Ishikawa (cell line): Measurements from ENCODE around the gene BNIP5.

Experiments used
- CEBPB ChIP-seq: IDR thresholded peaks from 2 replicates; pipeline ENCODE4 v1.6.1; 2012
- CREB1 ChIP-seq: IDR thresholded peaks from 2 replicates; pipeline ENCODE4 v1.6.1; 2012; ENCODE audit warnings: low read depth
- EGR1 ChIP-seq: IDR thresholded peaks from 2 replicates; pipeline ENCODE4 v1.6.1; 2012
- EP300 ChIP-seq: IDR thresholded peaks from 2 replicates; pipeline ENCODE4 v1.6.1; 2012; ENCODE audit warnings: borderline replicate concordance
- FOXM1 ChIP-seq: IDR thresholded peaks from 2 replicates; pipeline ENCODE4 v1.6.1; 2012; ENCODE audit warnings: low read depth, borderline replicate concordance
- NFIC ChIP-seq: IDR thresholded peaks from 2 replicates; pipeline ENCODE4 v1.6.1; 2012
- RAD21 ChIP-seq: IDR thresholded peaks from 2 replicates; pipeline ENCODE4 v1.6.1; 2012; ENCODE audit warnings: low read depth
- TAF1 ChIP-seq: IDR thresholded peaks from 2 replicates; pipeline ENCODE4 v1.6.1; 2012; ENCODE audit warnings: low read depth, mild to moderate bottlenecking
- TCF12 ChIP-seq: IDR thresholded peaks from 2 replicates; pipeline ENCODE4 v1.6.1; 2012; ENCODE audit warnings: low read depth
- TEAD4 ChIP-seq: IDR thresholded peaks from 2 replicates; pipeline ENCODE4 v1.6.1; 2012
- YY1 ChIP-seq: IDR thresholded peaks from 2 replicates; pipeline ENCODE4 v1.6.1; 2012; ENCODE audit warnings: low read depth
- ZBTB7A ChIP-seq: IDR thresholded peaks from 2 replicates; pipeline ENCODE4 v1.6.1; 2012; ENCODE audit warnings: low read depth
- TF ChIP-seq, protein P1 (sequence below): IDR thresholded peaks from 2 replicates; pipeline ENCODE4 v1.6.1; 2012
- TF ChIP-seq, protein P2 (sequence below): IDR thresholded peaks from 2 replicates; pipeline ENCODE4 v1.6.1; 2012
- TF ChIP-seq, protein P3 (sequence below): IDR thresholded peaks from 2 replicates; pipeline ENCODE4 v1.6.1; 2012; ENCODE audit warnings: low read depth, mild to moderate bottlenecking

Gene BNIP5

DNA sequence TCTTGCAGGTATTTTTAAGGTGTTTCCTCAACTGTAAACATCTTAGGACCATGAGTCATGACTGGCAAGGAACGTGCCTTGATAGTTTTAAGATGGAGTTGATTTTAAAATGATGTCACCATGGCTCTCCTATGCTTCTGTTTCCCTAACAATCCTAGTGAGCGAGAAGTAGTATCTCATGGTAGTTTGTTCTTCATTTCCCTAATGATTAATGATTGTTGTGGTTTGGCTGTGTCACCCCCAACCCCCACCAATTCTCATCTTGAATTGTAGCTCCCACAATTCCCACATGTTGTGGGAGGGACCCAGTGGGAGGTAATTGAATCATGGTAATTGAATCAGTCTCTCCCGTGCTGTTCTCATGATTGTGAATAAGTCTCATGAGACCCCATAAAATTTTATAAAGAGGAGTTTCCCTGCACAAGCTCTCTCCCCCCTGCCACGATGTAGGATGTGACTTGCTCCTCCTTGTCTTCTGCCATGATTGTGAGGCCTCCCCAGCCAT, 16.8 kb upstream of the BNIP5 start:
- TF ChIP-seq YY1 (no peak), EGR1 (no peak), EP300 (no peak), TEAD4 (no peak), CREB1 (no peak), ZBTB7A (no peak), RAD21 (no peak), FOXM1 (no peak), CEBPB (no peak)
- TF ChIP-seq, protein P1, sequence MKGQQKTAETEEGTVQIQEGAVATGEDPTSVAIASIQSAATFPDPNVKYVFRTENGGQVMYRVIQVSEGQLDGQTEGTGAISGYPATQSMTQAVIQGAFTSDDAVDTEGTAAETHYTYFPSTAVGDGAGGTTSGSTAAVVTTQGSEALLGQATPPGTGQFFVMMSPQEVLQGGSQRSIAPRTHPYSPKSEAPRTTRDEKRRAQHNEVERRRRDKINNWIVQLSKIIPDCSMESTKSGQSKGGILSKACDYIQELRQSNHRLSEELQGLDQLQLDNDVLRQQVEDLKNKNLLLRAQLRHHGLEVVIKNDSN: no peak
- TF ChIP-seq, protein P2, sequence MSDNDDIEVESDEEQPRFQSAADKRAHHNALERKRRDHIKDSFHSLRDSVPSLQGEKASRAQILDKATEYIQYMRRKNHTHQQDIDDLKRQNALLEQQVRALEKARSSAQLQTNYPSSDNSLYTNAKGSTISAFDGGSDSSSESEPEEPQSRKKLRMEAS: no peak

DNA sequence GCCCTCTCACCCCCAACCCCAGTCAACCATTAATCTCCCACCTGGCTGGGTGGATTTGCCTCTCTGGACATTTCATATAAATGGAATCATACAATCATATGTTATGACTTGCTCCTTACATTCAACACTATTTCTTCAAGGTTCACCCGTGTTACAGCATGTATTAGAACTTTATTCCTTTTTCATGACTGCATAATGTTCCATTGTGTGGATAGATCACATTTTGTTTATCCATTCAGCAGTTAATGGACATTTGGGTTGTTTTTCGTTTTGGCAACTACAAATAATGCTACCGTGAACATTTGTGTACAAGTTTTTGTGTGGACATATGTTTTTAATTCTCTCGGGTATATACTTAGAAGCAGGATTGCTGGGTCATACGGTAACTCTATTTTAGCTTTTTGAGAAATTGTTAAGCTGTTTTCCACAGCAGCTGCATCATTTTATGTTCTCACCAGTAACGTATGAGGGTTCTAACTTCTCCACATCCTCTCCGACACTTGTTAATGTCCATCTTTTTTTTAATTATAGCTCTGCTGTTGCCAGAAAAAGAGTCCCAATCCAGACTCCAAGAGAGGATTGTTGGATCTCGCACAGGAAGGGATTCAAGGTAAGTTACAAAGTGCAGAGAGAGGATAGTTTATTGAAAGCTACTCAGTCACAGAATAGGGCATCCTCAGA, 15.9 kb upstream of the BNIP5 start:
- TF ChIP-seq, protein P1: no peak
- TF ChIP-seq, protein P3, sequence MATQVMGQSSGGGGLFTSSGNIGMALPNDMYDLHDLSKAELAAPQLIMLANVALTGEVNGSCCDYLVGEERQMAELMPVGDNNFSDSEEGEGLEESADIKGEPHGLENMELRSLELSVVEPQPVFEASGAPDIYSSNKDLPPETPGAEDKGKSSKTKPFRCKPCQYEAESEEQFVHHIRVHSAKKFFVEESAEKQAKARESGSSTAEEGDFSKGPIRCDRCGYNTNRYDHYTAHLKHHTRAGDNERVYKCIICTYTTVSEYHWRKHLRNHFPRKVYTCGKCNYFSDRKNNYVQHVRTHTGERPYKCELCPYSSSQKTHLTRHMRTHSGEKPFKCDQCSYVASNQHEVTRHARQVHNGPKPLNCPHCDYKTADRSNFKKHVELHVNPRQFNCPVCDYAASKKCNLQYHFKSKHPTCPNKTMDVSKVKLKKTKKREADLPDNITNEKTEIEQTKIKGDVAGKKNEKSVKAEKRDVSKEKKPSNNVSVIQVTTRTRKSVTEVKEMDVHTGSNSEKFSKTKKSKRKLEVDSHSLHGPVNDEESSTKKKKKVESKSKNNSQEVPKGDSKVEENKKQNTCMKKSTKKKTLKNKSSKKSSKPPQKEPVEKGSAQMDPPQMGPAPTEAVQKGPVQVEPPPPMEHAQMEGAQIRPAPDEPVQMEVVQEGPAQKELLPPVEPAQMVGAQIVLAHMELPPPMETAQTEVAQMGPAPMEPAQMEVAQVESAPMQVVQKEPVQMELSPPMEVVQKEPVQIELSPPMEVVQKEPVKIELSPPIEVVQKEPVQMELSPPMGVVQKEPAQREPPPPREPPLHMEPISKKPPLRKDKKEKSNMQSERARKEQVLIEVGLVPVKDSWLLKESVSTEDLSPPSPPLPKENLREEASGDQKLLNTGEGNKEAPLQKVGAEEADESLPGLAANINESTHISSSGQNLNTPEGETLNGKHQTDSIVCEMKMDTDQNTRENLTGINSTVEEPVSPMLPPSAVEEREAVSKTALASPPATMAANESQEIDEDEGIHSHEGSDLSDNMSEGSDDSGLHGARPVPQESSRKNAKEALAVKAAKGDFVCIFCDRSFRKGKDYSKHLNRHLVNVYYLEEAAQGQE: no peak
- no peak for TF ChIP-seq FOXM1
- no peak for TF ChIP-seq YY1
- no peak for TF ChIP-seq EGR1
- TF ChIP-seq, protein P2: no peak
- TF ChIP-seq TAF1: no peak
- TF ChIP-seq CREB1: no peak
- TF ChIP-seq TEAD4: no peak
- no peak for TF ChIP-seq NFIC
- TF ChIP-seq RAD21: no peak
- TF ChIP-seq TCF12: no peak
- no peak for TF ChIP-seq EP300
- TF ChIP-seq ZBTB7A: no peak
- TF ChIP-seq CEBPB: no peak

DNA sequence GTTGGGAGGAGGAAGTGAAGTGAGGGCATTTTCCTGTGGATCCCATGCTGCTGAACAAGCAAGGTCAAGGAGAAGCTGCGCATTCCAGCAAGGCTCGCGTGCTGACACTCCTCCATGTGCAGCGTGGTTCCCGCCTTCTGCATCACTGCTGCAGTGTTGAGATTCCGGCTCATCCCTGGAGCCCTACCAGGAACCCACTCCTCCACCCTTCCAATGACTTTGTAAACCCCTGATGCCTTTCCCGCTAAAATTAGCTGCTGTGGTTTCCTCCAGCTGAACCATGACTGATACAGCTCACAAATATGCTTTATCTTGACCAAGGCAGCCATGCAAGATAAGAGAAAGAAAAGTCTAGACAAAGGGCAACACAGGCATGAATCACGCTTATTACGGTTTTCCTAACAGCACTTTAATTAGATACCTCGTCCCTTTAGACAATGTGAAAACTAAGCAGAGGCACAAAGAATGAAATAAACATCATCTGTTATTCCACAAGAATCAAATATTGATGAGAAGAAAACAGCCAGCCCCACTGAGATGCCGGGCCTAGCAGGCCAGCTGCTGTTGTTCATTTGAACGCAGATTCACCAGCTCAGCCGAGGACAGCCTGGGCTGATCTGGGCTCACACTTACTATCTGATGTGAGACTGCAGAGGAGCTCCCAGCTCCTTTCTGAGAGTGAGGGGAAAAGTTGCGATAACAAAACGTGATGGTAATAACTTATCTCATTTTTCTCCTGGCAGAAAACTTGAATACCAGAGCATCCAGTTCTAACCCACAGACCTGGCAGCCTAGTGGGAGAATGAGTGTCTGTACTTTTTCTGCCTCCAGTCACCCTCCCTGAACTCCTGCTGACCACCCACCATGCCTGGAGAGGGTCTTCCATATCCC, 14.2 kb upstream of the BNIP5 start:
- TF ChIP-seq, protein P3: no peak
- TF ChIP-seq, protein P1: no peak
- TF ChIP-seq EP300 (no peak), CEBPB (no peak), TCF12 (no peak), TAF1 (no peak), CREB1 (no peak), ZBTB7A (no peak), TEAD4 (no peak), NFIC (no peak), EGR1 (no peak), RAD21 (no peak), YY1 (no peak)
- TF ChIP-seq, protein P2: no peak

DNA sequence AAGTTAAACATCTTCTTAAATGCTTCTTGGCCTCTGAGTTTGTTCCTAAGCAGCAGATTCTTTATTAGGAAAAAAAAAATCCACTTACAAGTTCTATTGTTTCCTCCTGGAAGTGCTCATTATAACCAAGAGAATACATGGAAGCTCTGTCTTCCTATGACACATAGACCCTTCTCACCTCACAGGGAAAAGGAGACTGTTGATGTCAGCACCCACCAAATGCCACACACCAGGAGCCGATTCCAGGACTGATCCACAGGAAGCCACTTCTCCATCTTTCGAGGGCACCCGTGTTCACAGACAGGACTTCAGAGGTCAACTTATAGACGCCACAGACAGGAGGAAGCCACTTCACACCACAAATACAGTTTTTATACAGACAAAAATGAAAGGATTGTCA, 13.4 kb upstream of the BNIP5 start:
- TF ChIP-seq, protein P2: no peak
- no peak for TF ChIP-seq CREB1
- TF ChIP-seq FOXM1: no peak
- TF ChIP-seq EGR1: no peak
- TF ChIP-seq, protein P3: no peak
- no peak for TF ChIP-seq TEAD4
